GM12878 (cell line): ENCODE results near the gene SGMS1. TPM values are rescaled to one million over a fixed set of nuclear protein-coding genes. Genes with fewer than 3 reads are reported as not detected.
A peak's percentile ranks its signal among the peaks of the same experiment; 100 is the strongest.

ENCODE experiments used
- ASH2L ChIP-seq: fragments of 300-600, 200-600 bp; sonication (generic); IDR thresholded peaks from 2 replicates; pipeline ENCODE4 v1.6.1; 2017; ENCODE audit warnings: low read depth, mild to moderate bottlenecking, borderline replicate concordance
- CHD1 ChIP-seq: IDR thresholded peaks from 2 replicates; pipeline ENCODE4 v1.6.1; 2012; ENCODE audit warnings: low read depth, low read length, improper control_type of control experiment
- CHD2 ChIP-seq: IDR thresholded peaks from 2 replicates; pipeline ENCODE4 v1.6.1; 2011; ENCODE audit warnings: low read depth, low read length, improper control_type of control experiment, borderline replicate concordance
- CREM ChIP-seq: IDR thresholded peaks from 2 replicates; pipeline ENCODE4 v1.6.1; 2014; ENCODE audit warnings: antibody characterized with exemption, low read depth
- EP300 ChIP-seq, 2 experiments: fragments of 150-350 bp in 1 of 2; IDR thresholded peaks; 2 replicates each; pipeline ENCODE4 v1.6.1; 2011 to 2012; ENCODE audit warnings: low read depth in 2 of 2, low read length in 2 of 2, borderline replicate concordance in 1 of 2, improper control_type of control experiment in 1 of 2, inconsistent platforms in 1 of 2; ENCODE audit not compliant: control insufficient read depth in 1 of 2
- FOXK2 ChIP-seq: fragments of 450-650 bp; IDR thresholded peaks from 2 replicates; pipeline ENCODE4 v1.6.1; 2017; ENCODE audit warnings: mild to moderate bottlenecking, moderate library complexity
- LARP7 ChIP-seq: fragments of 450-650 bp; IDR thresholded peaks from 2 replicates; pipeline ENCODE4 v1.6.1; 2017; ENCODE audit warnings: mild to moderate bottlenecking
- NBN ChIP-seq: fragments of 450-650 bp; IDR thresholded peaks from 2 replicates; pipeline ENCODE4 v1.6.1; 2016
- NR2C1 ChIP-seq: fragments of 450-650 bp; IDR thresholded peaks from 2 replicates; pipeline ENCODE4 v1.6.1; 2017; ENCODE audit warnings: antibody characterized with exemption, mild to moderate bottlenecking, moderate library complexity
- POLR2A ChIP-seq: IDR thresholded peaks from 2 replicates; pipeline ENCODE4 v1.6.1; 2011; ENCODE audit warnings: low read depth, mild to moderate bottlenecking, low read length
- POLR2AphosphoS2 ChIP-seq: IDR thresholded peaks from 2 replicates; pipeline ENCODE4 v1.6.1; 2011; ENCODE audit warnings: low read depth, mild to moderate bottlenecking, low read length, improper control_type of control experiment, moderate library complexity
- POLR2AphosphoS5 ChIP-seq: IDR thresholded peaks from 2 replicates; pipeline ENCODE4 v1.6.1; 2011; ENCODE audit warnings: mild to moderate bottlenecking, low read length, inconsistent platforms
- RELA ChIP-seq: fragments of 450-650 bp; IDR thresholded peaks from 2 replicates; pipeline ENCODE4 v1.8.0; 2014; ENCODE audit warnings: borderline replicate concordance; ENCODE audit not compliant: partially characterized antibody
- RFX5 ChIP-seq: IDR thresholded peaks from 2 replicates; pipeline ENCODE4 v1.6.1; 2011; ENCODE audit warnings: low read depth, low read length, improper control_type of control experiment
- RUNX3 ChIP-seq: IDR thresholded peaks from 2 replicates; pipeline ENCODE4 v1.6.1; 2012; ENCODE audit warnings: low read length, inconsistent platforms
- SMARCA5 ChIP-seq: fragments of 450-650 bp; IDR thresholded peaks from 2 replicates; pipeline ENCODE4 v1.6.1; 2017; ENCODE audit warnings: mild to moderate bottlenecking
- SREBF1 ChIP-seq: IDR thresholded peaks from 2 replicates; pipeline ENCODE4 v1.6.1; 2012; ENCODE audit warnings: mild to moderate bottlenecking, low read length
- TCF7 ChIP-seq: IDR thresholded peaks from 2 replicates; pipeline ENCODE4 v1.6.1; 2014; ENCODE audit warnings: antibody characterized with exemption, borderline replicate concordance
- YBX1 ChIP-seq: fragments of 450-650 bp; IDR thresholded peaks from 2 replicates; pipeline ENCODE4 v1.6.1; 2016; ENCODE audit warnings: antibody characterized with exemption
- ZNF207 ChIP-seq: fragments of 450-650 bp; IDR thresholded peaks from 2 replicates; pipeline ENCODE4 v1.6.1; 2014; ENCODE audit warnings: antibody characterized with exemption, mild to moderate bottlenecking, borderline replicate concordance
- ZNF24 ChIP-seq: fragments of 450-650 bp; IDR thresholded peaks from 2 replicates; pipeline ENCODE4 v1.6.1; 2017; ENCODE audit warnings: antibody characterized with exemption, mild to moderate bottlenecking
- polyA plus RNA-seq, 11 experiments: library from polyadenylated mRNA; depleted of rRNA in 4 of 11; unstranded in 6 of 11; stranded (reverse) in 5 of 11; fragments of >200 nt; fragmentation: Nextera tagmentation in 4 of 11; fragmentation: Illumina TruSeq in 1 of 11; extraction: Ambion mirVana in 4 of 11; extraction: Trizol in 1 of 11; gene quantifications; 1 replicate in 1 of 11; 2 replicates in 10 of 11; pipeline versions ENCODE4 v1.2.1 to v1.2.3, GENCODE V29; 2011 to 2016; ENCODE audit warnings: inconsistent platforms in 2 of 11, missing spikeins in 2 of 11, low read depth in 1 of 11
- total RNA-seq, 4 experiments: library from RNA; depleted of rRNA in 3 of 4; stranded (reverse); fragments of >200 nt in 3 of 4; fragmentation: Illumina TruSeq in 1 of 4; extraction: Trizol in 1 of 4; gene quantifications; 2 replicates each; pipeline versions ENCODE4 v1.2.1 to v1.2.3, GENCODE V29; 2013 to 2021
- TF ChIP-seq, protein P1 (sequence below): fragments of 450-650 bp; IDR thresholded peaks from 2 replicates; pipeline ENCODE4 v1.6.1; 2017; ENCODE audit warnings: mild to moderate bottlenecking, moderate library complexity
- TF ChIP-seq, protein P2 (sequence below), 3 experiments: IDR thresholded peaks in 2 of 3; conservative IDR thresholded peaks in 1 of 3; 2 replicates each; pipeline ENCODE4 v1.5.1; 2011; ENCODE audit warnings: low read depth in 3 of 3, low read length in 3 of 3, mild to moderate bottlenecking in 3 of 3, control low read depth in 2 of 3, moderate library complexity in 2 of 3, inconsistent platforms in 1 of 3, mixed read lengths in 1 of 3; ENCODE audit not compliant: control insufficient read depth in 2 of 3, insufficient read depth in 1 of 3; ENCODE audit errors: extremely low read depth in 1 of 3
- TF ChIP-seq, protein P3 (sequence below): IDR thresholded peaks from 2 replicates; pipeline ENCODE4 v1.6.1; 2012; ENCODE audit warnings: low read depth, low read length, improper control_type of control experiment
- TF ChIP-seq, protein P4 (sequence below): fragments of 450-650 bp; IDR thresholded peaks from 2 replicates; pipeline ENCODE4 v1.6.1; 2017; ENCODE audit warnings: mild to moderate bottlenecking

SGMS1 gene
- total and polyA plus RNA-seq, 10 of the 15 experiments (the other 5 are each of a cell fraction or from before 2014, with no cell fraction given): 1.4 to 14.5 (median 4.9) TPM

DNA sequence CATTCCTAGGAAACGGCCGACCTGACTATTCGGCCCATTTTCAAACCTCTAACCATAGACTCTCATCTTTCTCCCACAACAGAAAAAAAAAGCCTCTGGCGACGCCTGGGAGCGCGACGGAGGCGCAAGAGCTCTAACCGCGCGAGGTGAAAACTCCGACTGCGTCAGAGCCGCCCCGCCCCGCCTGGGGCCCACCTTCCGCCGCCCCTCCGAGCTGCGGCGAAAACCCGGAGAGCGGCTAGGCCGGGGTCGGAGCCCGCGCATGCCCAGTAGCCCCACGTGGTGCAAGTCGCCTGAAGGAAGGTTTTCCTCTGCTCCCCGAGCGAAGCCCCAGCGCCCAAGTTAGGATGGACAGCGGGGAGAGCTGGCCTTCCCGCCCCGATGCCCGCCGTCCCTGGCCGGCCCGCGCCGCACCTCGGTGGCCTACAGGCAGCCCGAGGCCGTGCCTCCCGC lies 683 bp upstream of the SGMS1 start (continued):
- TF ChIP-seq, protein P1, sequence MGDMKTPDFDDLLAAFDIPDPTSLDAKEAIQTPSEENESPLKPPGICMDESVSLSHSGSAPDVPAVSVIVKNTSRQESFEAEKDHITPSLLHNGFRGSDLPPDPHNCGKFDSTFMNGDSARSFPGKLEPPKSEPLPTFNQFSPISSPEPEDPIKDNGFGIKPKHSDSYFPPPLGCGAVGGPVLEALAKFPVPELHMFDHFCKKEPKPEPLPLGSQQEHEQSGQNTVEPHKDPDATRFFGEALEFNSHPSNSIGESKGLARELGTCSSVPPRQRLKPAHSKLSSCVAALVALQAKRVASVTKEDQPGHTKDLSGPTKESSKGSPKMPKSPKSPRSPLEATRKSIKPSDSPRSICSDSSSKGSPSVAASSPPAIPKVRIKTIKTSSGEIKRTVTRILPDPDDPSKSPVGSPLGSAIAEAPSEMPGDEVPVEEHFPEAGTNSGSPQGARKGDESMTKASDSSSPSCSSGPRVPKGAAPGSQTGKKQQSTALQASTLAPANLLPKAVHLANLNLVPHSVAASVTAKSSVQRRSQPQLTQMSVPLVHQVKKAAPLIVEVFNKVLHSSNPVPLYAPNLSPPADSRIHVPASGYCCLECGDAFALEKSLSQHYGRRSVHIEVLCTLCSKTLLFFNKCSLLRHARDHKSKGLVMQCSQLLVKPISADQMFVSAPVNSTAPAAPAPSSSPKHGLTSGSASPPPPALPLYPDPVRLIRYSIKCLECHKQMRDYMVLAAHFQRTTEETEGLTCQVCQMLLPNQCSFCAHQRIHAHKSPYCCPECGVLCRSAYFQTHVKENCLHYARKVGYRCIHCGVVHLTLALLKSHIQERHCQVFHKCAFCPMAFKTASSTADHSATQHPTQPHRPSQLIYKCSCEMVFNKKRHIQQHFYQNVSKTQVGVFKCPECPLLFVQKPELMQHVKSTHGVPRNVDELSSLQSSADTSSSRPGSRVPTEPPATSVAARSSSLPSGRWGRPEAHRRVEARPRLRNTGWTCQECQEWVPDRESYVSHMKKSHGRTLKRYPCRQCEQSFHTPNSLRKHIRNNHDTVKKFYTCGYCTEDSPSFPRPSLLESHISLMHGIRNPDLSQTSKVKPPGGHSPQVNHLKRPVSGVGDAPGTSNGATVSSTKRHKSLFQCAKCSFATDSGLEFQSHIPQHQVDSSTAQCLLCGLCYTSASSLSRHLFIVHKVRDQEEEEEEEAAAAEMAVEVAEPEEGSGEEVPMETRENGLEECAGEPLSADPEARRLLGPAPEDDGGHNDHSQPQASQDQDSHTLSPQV: no peak
- TF ChIP-seq CHD1 (no peak), YBX1 (no peak), POLR2AphosphoS2 (peak; percentile 66), LARP7 (peak; percentile 93), RUNX3 (peak; percentile 44; the same call in 1 of the 2 replicates), SMARCA5 (no peak; the same call in 1 of the 2 replicates), CREM (peak; percentile 74), ASH2L (no peak), POLR2A (no peak), EP300 (IDR thresholded peaks at IDR 0.05; ENCODE audit: borderline replicate concordance in 1 of 2, control insufficient read depth in 1 of 2, low read depth in 2 of 2, low read length in 2 of 2) (no peak; a peak in 1 of 4 replicates), NBN (peak; percentile 19; the same call in 1 of the 2 replicates), RELA (peak; percentile 82), SREBF1 (no peak), TCF7 (no peak), FOXK2 (no peak), ZNF24 (0 out of 2 replicates have a peak, but pooled peaks have one; percentile 51), RFX5 (no peak), ZNF207 (no peak), CHD2 (no peak; the same call in 1 of the 2 replicates), POLR2AphosphoS5 (peak; percentile 71), NR2C1 (peak; percentile 51; the same call in 1 of the 2 replicates)
- TF ChIP-seq, protein P2, sequence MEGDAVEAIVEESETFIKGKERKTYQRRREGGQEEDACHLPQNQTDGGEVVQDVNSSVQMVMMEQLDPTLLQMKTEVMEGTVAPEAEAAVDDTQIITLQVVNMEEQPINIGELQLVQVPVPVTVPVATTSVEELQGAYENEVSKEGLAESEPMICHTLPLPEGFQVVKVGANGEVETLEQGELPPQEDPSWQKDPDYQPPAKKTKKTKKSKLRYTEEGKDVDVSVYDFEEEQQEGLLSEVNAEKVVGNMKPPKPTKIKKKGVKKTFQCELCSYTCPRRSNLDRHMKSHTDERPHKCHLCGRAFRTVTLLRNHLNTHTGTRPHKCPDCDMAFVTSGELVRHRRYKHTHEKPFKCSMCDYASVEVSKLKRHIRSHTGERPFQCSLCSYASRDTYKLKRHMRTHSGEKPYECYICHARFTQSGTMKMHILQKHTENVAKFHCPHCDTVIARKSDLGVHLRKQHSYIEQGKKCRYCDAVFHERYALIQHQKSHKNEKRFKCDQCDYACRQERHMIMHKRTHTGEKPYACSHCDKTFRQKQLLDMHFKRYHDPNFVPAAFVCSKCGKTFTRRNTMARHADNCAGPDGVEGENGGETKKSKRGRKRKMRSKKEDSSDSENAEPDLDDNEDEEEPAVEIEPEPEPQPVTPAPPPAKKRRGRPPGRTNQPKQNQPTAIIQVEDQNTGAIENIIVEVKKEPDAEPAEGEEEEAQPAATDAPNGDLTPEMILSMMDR (IDR thresholded peaks at IDR 0.05 in 2 of 3, conservative IDR thresholded peaks at IDR 0.05 in 1 of 3; ENCODE audit: control insufficient read depth in 2 of 3, extremely low read depth in 1 of 3, insufficient read depth in 1 of 3, low read depth in 3 of 3, low read length in 3 of 3): peak in 1 of 3 experiments; percentile 16; a peak in 2 of 6 replicates
- TF ChIP-seq, protein P3, sequence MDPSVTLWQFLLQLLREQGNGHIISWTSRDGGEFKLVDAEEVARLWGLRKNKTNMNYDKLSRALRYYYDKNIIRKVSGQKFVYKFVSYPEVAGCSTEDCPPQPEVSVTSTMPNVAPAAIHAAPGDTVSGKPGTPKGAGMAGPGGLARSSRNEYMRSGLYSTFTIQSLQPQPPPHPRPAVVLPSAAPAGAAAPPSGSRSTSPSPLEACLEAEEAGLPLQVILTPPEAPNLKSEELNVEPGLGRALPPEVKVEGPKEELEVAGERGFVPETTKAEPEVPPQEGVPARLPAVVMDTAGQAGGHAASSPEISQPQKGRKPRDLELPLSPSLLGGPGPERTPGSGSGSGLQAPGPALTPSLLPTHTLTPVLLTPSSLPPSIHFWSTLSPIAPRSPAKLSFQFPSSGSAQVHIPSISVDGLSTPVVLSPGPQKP: peak; percentile 69; the same call in 1 of the 2 replicates
- TF ChIP-seq, protein P4, sequence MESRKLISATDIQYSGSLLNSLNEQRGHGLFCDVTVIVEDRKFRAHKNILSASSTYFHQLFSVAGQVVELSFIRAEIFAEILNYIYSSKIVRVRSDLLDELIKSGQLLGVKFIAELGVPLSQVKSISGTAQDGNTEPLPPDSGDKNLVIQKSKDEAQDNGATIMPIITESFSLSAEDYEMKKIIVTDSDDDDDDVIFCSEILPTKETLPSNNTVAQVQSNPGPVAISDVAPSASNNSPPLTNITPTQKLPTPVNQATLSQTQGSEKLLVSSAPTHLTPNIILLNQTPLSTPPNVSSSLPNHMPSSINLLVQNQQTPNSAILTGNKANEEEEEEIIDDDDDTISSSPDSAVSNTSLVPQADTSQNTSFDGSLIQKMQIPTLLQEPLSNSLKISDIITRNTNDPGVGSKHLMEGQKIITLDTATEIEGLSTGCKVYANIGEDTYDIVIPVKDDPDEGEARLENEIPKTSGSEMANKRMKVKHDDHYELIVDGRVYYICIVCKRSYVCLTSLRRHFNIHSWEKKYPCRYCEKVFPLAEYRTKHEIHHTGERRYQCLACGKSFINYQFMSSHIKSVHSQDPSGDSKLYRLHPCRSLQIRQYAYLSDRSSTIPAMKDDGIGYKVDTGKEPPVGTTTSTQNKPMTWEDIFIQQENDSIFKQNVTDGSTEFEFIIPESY: no peak
